HCT116 (cell line): Measurements from ENCODE around the gene LIPE.

ENCODE experiments used
- EZH2 ChIP-seq: fragments of 200-600 bp; sonication (generic); IDR thresholded peaks from 2 replicates; pipeline ENCODE4 v1.6.1; 2017; ENCODE audit warnings: antibody characterized with exemption, mixed run types
- POLR2A ChIP-seq: IDR thresholded peaks from 2 replicates; pipeline ENCODE4 v1.7.0; 2011; ENCODE audit warnings: borderline replicate concordance; ENCODE audit not compliant: insufficient read depth, insufficient read length; ENCODE audit errors: extremely low read depth
- TCF7L2 ChIP-seq: IDR thresholded peaks from 2 replicates; pipeline ENCODE4 v1.7.0; 2011; ENCODE audit warnings: borderline replicate concordance, inconsistent platforms; ENCODE audit not compliant: insufficient read depth, insufficient read length; ENCODE audit errors: extremely low read depth
- ZFX ChIP-seq: fragments of 450-650 bp; IDR thresholded peaks from 2 replicates; pipeline ENCODE4 v1.6.1; 2017
- ZNF274 ChIP-seq: fragments of 200-500 bp; sonication (Bioruptor generic); IDR thresholded peaks from 2 replicates; pipeline ENCODE4 v1.6.1; 2014; ENCODE audit warnings: mild to moderate bottlenecking, low read depth, low read length, inconsistent platforms
- TF ChIP-seq, protein P1 (sequence below), 3 experiments: fragments of 200-600 bp in 1 of 3; sonication (generic) in 1 of 3; IDR thresholded peaks in 2 of 3; conservative IDR thresholded peaks in 1 of 3; 2 replicates each; pipeline ENCODE4 v1.5.1; 2012 to 2017; ENCODE audit warnings: low read depth in 2 of 3, low read length in 2 of 3, antibody characterized with exemption in 1 of 3, borderline replicate concordance in 1 of 3, control low read depth in 1 of 3, mild to moderate bottlenecking in 1 of 3, mixed read lengths in 1 of 3, mixed run types in 1 of 3, moderate library complexity in 1 of 3; ENCODE audit not compliant: insufficient read depth in 1 of 3

DNA sequence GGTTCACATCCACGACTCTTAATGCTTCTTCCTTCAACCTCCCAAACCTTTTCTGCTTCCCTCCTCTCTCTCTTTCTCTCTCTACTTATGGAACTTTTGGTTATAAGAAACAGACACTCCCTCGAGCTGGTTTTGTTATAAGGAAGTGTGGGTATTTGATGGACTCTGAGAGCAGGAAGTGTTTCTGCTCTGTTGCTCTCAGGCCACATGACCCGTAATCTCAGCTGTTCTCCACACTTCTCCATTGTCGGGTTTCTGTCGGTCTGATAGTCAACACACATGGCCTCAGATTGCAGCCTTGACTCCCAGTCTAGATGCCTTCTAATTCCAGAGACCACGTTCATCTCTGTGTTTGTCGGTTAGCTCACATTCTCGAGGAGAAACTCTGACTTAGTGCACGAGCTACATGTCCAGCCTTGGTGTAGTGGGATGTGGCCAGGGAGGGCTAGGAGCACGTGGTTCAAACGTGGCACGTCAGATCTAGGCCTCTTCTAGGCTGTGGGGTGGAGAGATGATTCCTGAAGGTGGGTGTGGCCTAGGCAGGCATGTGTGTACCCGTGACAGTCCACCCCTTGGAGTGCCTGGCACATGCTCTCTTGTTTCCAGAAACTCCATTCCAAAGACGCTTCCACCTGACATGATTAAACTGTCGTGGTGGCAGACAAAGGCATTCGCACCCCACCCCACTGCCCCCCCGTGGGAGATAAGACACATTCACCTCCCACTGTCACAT lies 63.4 kb downstream of the LIPE start:
- TF ChIP-seq, protein P1, sequence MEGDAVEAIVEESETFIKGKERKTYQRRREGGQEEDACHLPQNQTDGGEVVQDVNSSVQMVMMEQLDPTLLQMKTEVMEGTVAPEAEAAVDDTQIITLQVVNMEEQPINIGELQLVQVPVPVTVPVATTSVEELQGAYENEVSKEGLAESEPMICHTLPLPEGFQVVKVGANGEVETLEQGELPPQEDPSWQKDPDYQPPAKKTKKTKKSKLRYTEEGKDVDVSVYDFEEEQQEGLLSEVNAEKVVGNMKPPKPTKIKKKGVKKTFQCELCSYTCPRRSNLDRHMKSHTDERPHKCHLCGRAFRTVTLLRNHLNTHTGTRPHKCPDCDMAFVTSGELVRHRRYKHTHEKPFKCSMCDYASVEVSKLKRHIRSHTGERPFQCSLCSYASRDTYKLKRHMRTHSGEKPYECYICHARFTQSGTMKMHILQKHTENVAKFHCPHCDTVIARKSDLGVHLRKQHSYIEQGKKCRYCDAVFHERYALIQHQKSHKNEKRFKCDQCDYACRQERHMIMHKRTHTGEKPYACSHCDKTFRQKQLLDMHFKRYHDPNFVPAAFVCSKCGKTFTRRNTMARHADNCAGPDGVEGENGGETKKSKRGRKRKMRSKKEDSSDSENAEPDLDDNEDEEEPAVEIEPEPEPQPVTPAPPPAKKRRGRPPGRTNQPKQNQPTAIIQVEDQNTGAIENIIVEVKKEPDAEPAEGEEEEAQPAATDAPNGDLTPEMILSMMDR (IDR thresholded peaks at IDR 0.05 in 2 of 3, conservative IDR thresholded peaks at IDR 0.05 in 1 of 3; ENCODE audit: borderline replicate concordance in 1 of 3, insufficient read depth in 1 of 3, low read depth in 2 of 3, low read length in 2 of 3) = no peak
- no peak for TF ChIP-seq POLR2A
- TF ChIP-seq EZH2 = no peak
- no peak for TF ChIP-seq ZNF274
- TF ChIP-seq ZFX = no peak
- no peak for TF ChIP-seq TCF7L2
